Fibroblast of pulmonary artery (primary cell): ENCODE data around the gene C1orf226.

Source experiments
- DNase-seq: peaks from one replicate; pipeline ENCODE4 v3.0.0-alpha.2; 2010; ENCODE audit warnings: low read depth
- H3K4me3 ChIP-seq: replicated peaks from 2 replicates; pipeline ENCODE4 v1.5.1; 2011; ENCODE audit warnings: low read depth, mild to moderate bottlenecking, control low read depth, low read length, moderate library complexity
- TF ChIP-seq, protein P1 (sequence below): IDR thresholded peaks from 2 replicates; pipeline ENCODE4 v1.5.1; 2011; ENCODE audit warnings: mild to moderate bottlenecking, control low read depth, low read length, inconsistent platforms; ENCODE audit errors: missing control alignments

The C1orf226 gene

DNA sequence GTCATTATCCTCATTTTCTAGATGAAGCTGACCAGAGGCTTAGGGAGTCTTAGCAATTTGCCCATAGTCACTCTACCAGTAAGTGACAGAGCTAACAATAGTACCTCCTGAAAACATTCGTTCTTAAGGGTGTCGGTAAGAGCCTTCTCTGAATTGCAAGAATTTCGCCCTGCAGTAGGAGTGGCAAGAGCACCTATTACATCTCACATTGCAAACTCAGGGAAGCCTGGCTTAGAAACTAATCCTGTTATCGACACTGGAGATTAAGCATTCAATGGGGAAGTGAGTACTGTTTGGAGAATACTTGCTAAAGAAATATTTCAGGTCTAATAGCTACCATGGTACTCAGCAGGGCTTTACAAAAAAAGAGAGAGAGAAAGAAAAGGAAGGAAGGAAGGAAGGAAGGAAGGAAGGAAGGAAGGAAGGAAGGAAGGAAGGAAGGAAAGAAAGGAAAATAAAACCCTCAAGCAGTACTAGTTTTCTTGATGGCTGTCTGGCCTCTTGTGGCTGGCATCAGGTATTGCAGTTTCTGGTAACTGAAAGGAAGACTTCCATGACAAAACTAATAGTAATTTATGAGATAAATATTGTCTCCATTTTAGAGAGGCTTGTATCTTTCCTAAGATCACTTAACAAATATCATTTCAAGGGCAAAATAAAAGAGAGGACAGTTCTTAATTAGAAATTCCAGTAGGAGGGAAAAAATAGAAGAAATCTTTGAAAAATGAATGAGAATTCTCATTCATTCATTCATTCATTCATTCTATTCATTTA, 10.4 kb downstream of the C1orf226 start:
- no peak overlapping the region for H3K4me3 ChIP-seq
- peak; percentile 69 for DNase-seq
- TF ChIP-seq, protein P1, sequence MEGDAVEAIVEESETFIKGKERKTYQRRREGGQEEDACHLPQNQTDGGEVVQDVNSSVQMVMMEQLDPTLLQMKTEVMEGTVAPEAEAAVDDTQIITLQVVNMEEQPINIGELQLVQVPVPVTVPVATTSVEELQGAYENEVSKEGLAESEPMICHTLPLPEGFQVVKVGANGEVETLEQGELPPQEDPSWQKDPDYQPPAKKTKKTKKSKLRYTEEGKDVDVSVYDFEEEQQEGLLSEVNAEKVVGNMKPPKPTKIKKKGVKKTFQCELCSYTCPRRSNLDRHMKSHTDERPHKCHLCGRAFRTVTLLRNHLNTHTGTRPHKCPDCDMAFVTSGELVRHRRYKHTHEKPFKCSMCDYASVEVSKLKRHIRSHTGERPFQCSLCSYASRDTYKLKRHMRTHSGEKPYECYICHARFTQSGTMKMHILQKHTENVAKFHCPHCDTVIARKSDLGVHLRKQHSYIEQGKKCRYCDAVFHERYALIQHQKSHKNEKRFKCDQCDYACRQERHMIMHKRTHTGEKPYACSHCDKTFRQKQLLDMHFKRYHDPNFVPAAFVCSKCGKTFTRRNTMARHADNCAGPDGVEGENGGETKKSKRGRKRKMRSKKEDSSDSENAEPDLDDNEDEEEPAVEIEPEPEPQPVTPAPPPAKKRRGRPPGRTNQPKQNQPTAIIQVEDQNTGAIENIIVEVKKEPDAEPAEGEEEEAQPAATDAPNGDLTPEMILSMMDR = peak; percentile 90

DNA sequence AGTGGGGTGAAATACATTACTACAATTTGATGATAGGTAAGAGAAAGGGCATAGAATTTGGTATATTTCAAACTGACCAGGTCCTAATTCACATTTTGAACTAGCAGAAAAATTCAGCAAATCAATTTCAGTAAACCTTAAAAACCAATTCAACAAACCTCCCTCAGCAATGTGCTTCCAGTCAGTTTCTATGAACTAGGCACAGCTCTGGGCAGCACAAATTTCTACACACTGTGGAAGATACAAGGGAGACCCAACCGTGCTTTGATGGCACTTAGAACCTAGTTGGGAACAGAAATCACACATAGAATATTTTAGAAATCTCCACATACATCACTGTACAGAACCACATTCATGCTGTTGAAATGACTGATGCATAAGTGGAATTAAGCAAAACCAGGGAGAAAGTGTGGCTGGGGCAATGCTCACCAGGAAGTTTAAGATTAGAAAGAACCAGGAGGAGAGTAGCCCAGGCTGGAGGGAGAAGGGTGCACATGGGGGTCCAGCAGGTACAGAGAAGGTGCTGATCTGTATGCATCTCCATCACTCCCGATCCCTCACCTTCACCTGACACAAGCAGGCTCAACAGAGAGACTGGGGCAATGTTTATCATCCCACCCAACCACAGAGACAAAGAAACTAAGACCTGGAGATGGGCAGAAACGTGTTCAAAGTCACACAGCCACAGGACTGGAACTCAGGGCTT, 14.8 kb downstream of the C1orf226 start:
- no peak overlapping the region for H3K4me3 ChIP-seq
- TF ChIP-seq, protein P1 = no peak
- DNase-seq = no peak

DNA sequence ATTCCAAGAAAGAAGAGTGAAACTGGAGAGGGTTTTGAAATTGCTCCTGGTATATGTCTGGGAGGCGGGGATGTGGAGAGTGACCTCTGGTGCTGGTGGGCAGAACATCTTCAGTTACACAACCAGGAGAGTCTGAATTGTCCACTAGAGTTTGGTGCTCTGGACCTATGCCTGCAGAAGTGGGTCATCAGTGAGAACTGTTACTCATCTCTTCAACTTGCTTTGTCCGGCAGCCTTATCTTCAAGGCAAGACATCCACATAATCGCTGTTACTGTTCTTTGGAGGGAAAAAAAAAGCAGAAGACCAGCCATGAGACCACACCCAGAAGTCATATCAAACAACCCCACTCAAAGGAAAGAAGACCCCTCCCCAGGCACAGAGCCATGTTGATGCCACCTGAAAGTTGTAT, 15.5 kb downstream of the C1orf226 start:
- no peak overlapping the region for H3K4me3 ChIP-seq
- DNase-seq = peak; percentile 32
- TF ChIP-seq, protein P1 = peak; percentile 7

DNA sequence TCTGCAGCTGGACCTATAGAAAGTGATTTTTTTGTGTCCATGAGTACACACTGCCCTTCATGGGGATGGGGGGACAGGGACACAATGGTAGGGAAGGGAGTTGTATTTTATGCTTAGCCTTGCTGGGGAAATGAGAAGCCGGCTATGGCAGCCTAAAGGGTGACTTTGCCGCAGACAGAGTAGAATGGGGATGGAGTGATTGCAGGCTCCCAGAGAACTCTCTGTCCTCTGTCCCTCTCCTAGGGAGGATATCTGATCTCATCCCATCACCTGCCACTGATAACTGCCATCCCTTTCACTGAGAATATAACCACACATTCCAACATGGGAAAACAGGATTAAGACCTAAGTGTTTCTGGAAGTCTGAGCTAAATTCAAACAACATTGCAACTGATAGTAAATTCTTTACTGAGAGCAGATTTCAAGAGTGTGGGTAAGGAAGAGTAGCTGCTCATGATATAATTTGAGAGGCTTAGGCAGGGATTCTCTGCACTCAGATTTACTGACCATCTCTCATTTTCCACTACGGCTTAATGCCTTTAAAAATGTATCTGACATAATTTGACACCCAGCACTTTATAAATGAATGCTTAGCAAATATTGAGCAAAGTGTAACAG, 16.5 kb downstream of the C1orf226 start:
- TF ChIP-seq, protein P1 = no peak

DNA sequence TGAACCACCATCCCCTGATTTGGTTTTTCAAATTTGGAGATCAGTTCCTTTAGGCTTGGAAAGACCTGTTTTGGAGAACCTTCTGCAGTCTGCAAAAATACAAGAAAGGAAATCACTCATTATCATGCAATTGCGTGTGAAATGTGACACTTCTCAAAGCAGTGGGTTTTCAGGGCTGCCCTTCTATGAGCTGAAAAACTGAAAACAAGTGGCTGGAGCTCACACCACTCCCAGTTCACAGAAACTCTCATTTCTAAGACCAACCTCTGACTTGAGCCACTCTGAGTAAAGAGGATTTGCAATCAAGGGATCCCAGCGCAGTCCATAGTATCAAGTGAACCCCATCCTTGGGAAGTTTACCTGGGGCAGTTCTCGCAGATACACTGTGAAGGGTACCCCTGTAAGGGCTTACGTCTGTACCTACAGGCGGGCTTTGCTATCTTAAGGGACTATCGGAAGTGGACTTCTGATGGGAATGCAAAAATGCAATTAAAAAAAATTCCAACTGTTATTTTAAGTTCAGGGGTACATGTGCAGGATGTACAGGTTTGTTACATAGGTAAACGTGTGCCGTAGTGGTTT, 17.6 kb downstream of the C1orf226 start:
- no peak for DNase-seq
- TF ChIP-seq, protein P1 = no peak
- no peak overlapping the region for H3K4me3 ChIP-seq

More for the DNA sequence above, 16.5 kb downstream of the C1orf226 start:
- no peak overlapping the region for H3K4me3 ChIP-seq
- no peak for DNase-seq

DNA sequence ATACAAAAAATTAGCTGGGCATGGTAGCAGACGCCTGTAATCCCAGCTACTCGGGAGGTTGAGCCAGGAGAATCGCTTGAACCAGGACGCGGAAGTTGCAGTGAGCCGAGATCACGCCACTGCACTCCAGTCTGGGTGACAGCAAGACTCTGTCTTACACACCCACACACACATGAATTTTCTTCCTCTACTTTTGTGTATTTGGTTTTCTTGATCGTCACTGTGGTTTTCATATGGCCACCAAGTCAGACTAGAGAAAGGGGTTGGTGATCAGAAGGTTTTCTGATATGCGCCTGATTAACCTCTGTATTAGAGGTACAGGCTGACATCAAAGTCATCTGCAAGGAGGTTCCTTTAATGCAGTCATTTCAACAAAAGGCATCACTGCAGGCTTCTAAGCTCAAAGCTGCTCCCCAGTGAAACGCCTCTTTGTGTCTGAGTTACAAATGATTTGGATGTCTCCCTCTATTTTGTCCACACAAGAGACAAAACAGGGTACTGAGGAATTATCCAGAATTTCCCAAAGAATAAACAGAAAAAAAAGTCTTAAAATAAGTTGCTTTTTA, 19.3 kb downstream of the C1orf226 start:
- no peak overlapping the region for H3K4me3 ChIP-seq
- DNase-seq = no peak
- TF ChIP-seq, protein P1 = no peak
